Liver (tissue), 9 donors: ENCODE measurements around the gene TMPRSS7. TPM values are rescaled to one million over a fixed set of nuclear protein-coding genes. Genes with fewer than 3 reads are reported as not detected.

ENCODE experiments used
- DNase-seq: peaks from one replicate; pipeline ENCODE4 v3.0.0-alpha.2; 2017; ENCODE audit warnings: low spot score
- H3K27ac ChIP-seq, 2 donors: one replicate each; pipeline ENCODE4 v1.7.0; 2013; ENCODE audit warnings: inconsistent platforms in 2 of 2, low read length in 2 of 2, control low read depth in 1 of 2, low read depth in 1 of 2, mild to moderate bottlenecking in 1 of 2
- H3K27me3 ChIP-seq, 4 donors: one replicate each; pipeline versions ENCODE4 v1.6.1 to v1.7.0; 2013; ENCODE audit warnings: low read length in 3 of 4, inconsistent platforms in 1 of 4, mild to moderate bottlenecking in 1 of 4, moderate library complexity in 1 of 4; ENCODE audit not compliant: control insufficient read depth in 4 of 4, insufficient read depth in 4 of 4
- H3K36me3 ChIP-seq, 4 donors: one replicate each; pipeline versions ENCODE4 v1.6.1 to v1.7.0; 2013; ENCODE audit warnings: low read length in 3 of 4, mild to moderate bottlenecking in 3 of 4, low read depth in 1 of 4, moderate library complexity in 1 of 4; ENCODE audit not compliant: control insufficient read depth in 4 of 4, insufficient read depth in 3 of 4
- H3K4me1 ChIP-seq, 4 donors: one replicate each; pipeline versions ENCODE4 v1.6.1 to v1.7.0; 2013; ENCODE audit warnings: low read length in 3 of 4, mild to moderate bottlenecking in 3 of 4, moderate library complexity in 1 of 4; ENCODE audit not compliant: control insufficient read depth in 4 of 4, insufficient read depth in 4 of 4
- H3K4me3 ChIP-seq, 3 donors: one replicate each; pipeline versions ENCODE4 v1.6.1 to v1.7.0; 2013; ENCODE audit warnings: low read length in 3 of 3, control low read depth in 1 of 3, low read depth in 1 of 3, mild to moderate bottlenecking in 1 of 3
- H3K9ac ChIP-seq, 2 donors: one replicate each; pipeline ENCODE4 v1.7.0; 2013; ENCODE audit warnings: low read length in 2 of 2, mild to moderate bottlenecking in 2 of 2, moderate library complexity in 2 of 2, control low read depth in 1 of 2, low read depth in 1 of 2
- H3K9me3 ChIP-seq, 4 donors: one replicate each; pipeline versions ENCODE4 v1.6.1 to v1.7.0; 2013; ENCODE audit warnings: low read length in 3 of 4; ENCODE audit not compliant: control insufficient read depth in 4 of 4
- CTCF ChIP-seq: fragments of 150-350 bp; IDR thresholded peaks from 2 replicates; pipeline ENCODE4 v1.5.1; 2017; ENCODE audit warnings: improper control_type of control experiment, low read depth, low read length; ENCODE audit not compliant: missing input control
- EGR1 ChIP-seq, 2 donors: IDR thresholded peaks; 2 replicates each; pipeline ENCODE4 v1.6.1; 2016 to 2018; ENCODE audit warnings: antibody characterized with exemption in 2 of 2, low read depth in 2 of 2
- FOXA1 ChIP-seq: IDR thresholded peaks from 2 replicates; pipeline ENCODE4 v1.6.1; 2016; ENCODE audit warnings: antibody characterized with exemption
- FOXA2 ChIP-seq: IDR thresholded peaks from 2 replicates; pipeline ENCODE4 v1.6.1; 2016; ENCODE audit warnings: antibody characterized with exemption
- GABPA ChIP-seq, 2 donors: IDR thresholded peaks in 1 of 2; conservative IDR thresholded peaks in 1 of 2; 2 replicates each; pipeline ENCODE4 v1.6.1; 2016; ENCODE audit warnings: antibody characterized with exemption in 2 of 2, mild to moderate bottlenecking in 1 of 2, moderate library complexity in 1 of 2
- HNF4A ChIP-seq, 2 donors: conservative IDR thresholded peaks; 2 replicates each; pipeline ENCODE4 v1.6.1; 2016; ENCODE audit warnings: antibody characterized with exemption in 2 of 2, mild to moderate bottlenecking in 2 of 2
- HNF4G ChIP-seq: IDR thresholded peaks from 2 replicates; pipeline ENCODE4 v1.6.1; 2016; ENCODE audit warnings: antibody characterized with exemption
- JUND ChIP-seq, 2 donors: IDR thresholded peaks; 2 replicates each; pipeline ENCODE4 v1.6.1; 2016; ENCODE audit warnings: antibody characterized with exemption in 2 of 2
- NR2F2 ChIP-seq: IDR thresholded peaks from 2 replicates; pipeline ENCODE4 v1.6.1; 2016; ENCODE audit warnings: antibody characterized with exemption
- RAD21 ChIP-seq, 2 donors: IDR thresholded peaks; 2 replicates each; pipeline ENCODE4 v1.6.1; 2016; ENCODE audit warnings: antibody characterized with exemption in 2 of 2, mild to moderate bottlenecking in 2 of 2
- RXRA ChIP-seq, 2 donors: IDR thresholded peaks; 2 replicates each; pipeline ENCODE4 v1.6.1; 2017 to 2018; ENCODE audit warnings: antibody characterized with exemption in 2 of 2, mild to moderate bottlenecking in 1 of 2
- TAF1 ChIP-seq: conservative IDR thresholded peaks from 2 replicates; pipeline ENCODE4 v1.6.1; 2016; ENCODE audit warnings: antibody characterized with exemption, mild to moderate bottlenecking
- YY1 ChIP-seq: IDR thresholded peaks from 2 replicates; pipeline ENCODE4 v1.6.1; 2016; ENCODE audit warnings: antibody characterized with exemption, mild to moderate bottlenecking
- WGBS: extraction: QIAGEN DNeasy Blood & Tissue Kit; methylation state at CpG from one replicate; pipeline ENCODE4 v1.1.7; 2013; 5-methylcytosine and 5-hydroxymethylcytosine counted together
- polyA plus RNA-seq, 2 donors: library from polyadenylated mRNA; stranded (reverse) in 1 of 2; unstranded in 1 of 2; fragments of 200-250 nt in 1 of 2; fragments of >200 nt in 1 of 2; fragmentation: Nextera tagmentation in 1 of 2; extraction: Ambion mirVana in 1 of 2; gene quantifications; one replicate each; pipeline versions ENCODE4 v1.2.1 to v1.2.3, GENCODE V29; 2013 to 2015
- total RNA-seq, 2 donors: library from RNA; depleted of rRNA; stranded (reverse); fragments of >200 nt; gene quantifications; one replicate each; pipeline ENCODE4 v1.2.3, GENCODE V29; 2014
- TF ChIP-seq, protein P1 (sequence below): IDR thresholded peaks from 2 replicates; pipeline ENCODE4 v1.6.1; 2016; ENCODE audit warnings: antibody characterized with exemption
- TF ChIP-seq, protein P2 (sequence below): IDR thresholded peaks from 2 replicates; pipeline ENCODE4 v1.6.1; 2016; ENCODE audit warnings: antibody characterized with exemption
- TF ChIP-seq, protein P3 (sequence below): IDR thresholded peaks from 2 replicates; pipeline ENCODE4 v1.6.1; 2016; ENCODE audit warnings: antibody characterized with exemption
- TF ChIP-seq, protein P4 (sequence below): IDR thresholded peaks from 2 replicates; pipeline ENCODE4 v1.6.1; 2016; ENCODE audit warnings: antibody characterized with exemption, mild to moderate bottlenecking
- donor health status: healthy.
- donor health status: healthy.
- donor health status: healthy.
- donor health status: healthy.
- donor health status: healthy.

TMPRSS7 gene
- total and polyA plus RNA-seq, 4 donors, result not detected

DNA sequence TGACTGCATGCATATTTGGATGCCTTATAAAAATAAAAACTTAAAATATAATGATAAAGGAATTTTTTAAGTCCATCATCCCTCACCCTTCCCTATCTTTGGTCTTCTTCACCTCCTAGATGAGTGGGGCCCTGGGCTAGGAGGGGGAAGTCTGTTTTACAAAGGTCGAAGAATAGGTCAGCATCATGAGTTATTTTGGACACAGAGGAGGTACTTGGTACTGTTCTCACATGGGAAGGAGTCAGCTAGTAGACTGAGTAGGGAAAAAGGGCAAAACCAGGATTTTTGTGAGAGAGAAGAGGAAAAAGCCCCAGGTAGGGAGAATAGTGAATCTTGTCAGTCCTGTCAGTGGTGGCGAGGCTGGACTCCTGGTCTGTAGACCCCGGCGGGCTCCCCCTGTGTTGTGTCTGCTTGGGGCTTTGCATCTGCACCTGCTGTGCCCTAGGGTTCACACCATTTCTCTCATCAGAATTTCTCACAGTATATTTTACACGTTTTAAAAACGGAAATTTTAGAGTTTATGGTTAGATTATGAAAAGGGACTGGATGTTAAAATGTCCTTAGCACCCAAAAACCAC lies 81.4 kb downstream of the TMPRSS7 start:
- TF ChIP-seq, protein P1, sequence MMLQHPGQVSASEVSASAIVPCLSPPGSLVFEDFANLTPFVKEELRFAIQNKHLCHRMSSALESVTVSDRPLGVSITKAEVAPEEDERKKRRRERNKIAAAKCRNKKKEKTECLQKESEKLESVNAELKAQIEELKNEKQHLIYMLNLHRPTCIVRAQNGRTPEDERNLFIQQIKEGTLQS, result no peak
- no peak for TF ChIP-seq GABPA (IDR thresholded peaks at IDR 0.05 in 1 of 2, conservative IDR thresholded peaks at IDR 0.05 in 1 of 2)
- peaks cover 0 to 3% (median 0%) of the 10 kb centered on the region in 4 donors for H3K4me1 ChIP-seq
- H3K9ac ChIP-seq, result no peak overlapping the region
- H3K36me3 ChIP-seq, result no peaks in the 10 kb centered on the region
- no peaks in the 10 kb centered on the region for H3K9me3 ChIP-seq
- no peak overlapping the region for H3K4me3 ChIP-seq
- no peak overlapping the region for H3K27ac ChIP-seq
- H3K27me3 ChIP-seq, result peaks cover 0 to 5% (median 2%) of the 10 kb centered on the region in 4 donors
- 78% methylated on average over 6 of the region's 6 CpGs for WGBS
- DNase-seq, result no peak

GRCh38 chr3:112116748-112117186 lies 82.2 kb downstream of the TMPRSS7 start:
- peaks cover 0 to 5% (median 2%) of the 10 kb centered on the region in 4 donors for H3K27me3 ChIP-seq
- H3K9me3 ChIP-seq, result no peaks in the 10 kb centered on the region
- H3K9ac ChIP-seq, result no peak overlapping the region
- peaks cover 0 to 7% (median 0%) of the 10 kb centered on the region in 4 donors for H3K4me1 ChIP-seq
- H3K4me3 ChIP-seq, result no peak overlapping the region
- H3K27ac ChIP-seq, result no peak overlapping the region
- no peak for TF ChIP-seq HNF4A (conservative IDR thresholded peaks at IDR 0.05)
- TF ChIP-seq RXRA (IDR thresholded peaks at IDR 0.05), result no peak
- no peak for TF ChIP-seq FOXA2
- TF ChIP-seq JUND (IDR thresholded peaks at IDR 0.05), result no peak
- TF ChIP-seq, protein P2, sequence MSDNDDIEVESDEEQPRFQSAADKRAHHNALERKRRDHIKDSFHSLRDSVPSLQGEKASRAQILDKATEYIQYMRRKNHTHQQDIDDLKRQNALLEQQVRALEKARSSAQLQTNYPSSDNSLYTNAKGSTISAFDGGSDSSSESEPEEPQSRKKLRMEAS, result no peak
- TF ChIP-seq, protein P3, sequence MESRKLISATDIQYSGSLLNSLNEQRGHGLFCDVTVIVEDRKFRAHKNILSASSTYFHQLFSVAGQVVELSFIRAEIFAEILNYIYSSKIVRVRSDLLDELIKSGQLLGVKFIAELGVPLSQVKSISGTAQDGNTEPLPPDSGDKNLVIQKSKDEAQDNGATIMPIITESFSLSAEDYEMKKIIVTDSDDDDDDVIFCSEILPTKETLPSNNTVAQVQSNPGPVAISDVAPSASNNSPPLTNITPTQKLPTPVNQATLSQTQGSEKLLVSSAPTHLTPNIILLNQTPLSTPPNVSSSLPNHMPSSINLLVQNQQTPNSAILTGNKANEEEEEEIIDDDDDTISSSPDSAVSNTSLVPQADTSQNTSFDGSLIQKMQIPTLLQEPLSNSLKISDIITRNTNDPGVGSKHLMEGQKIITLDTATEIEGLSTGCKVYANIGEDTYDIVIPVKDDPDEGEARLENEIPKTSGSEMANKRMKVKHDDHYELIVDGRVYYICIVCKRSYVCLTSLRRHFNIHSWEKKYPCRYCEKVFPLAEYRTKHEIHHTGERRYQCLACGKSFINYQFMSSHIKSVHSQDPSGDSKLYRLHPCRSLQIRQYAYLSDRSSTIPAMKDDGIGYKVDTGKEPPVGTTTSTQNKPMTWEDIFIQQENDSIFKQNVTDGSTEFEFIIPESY, result no peak
- TF ChIP-seq EGR1 (IDR thresholded peaks at IDR 0.05; ENCODE audit: low read depth in 2 of 2), result no peak
- TF ChIP-seq NR2F2, result no peak
- TF ChIP-seq, protein P1, result no peak
- no peak for TF ChIP-seq YY1
- TF ChIP-seq TAF1, result no peak
- no peak for DNase-seq
- WGBS, result 62% methylated on average over 13 of the region's 13 CpGs
- H3K36me3 ChIP-seq, result no peaks in the 10 kb centered on the region

DNA sequence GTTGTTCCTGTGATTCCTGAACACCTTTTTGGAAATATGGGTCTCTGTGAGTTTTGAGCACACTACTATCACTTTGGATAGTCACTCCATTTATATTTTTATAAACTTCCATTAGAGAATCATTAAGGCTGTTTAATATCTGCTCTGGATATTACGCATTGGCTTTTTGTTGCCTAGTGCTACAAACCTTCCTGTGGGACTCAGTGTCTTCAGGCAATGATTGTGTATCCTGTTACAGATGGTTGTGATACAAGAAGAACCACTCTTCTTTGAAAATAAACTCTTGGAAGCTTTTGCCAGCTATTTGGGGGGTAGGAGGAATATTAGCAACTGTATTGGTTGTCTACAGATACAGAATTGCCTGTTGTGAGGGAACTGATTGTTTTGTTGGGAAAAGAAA lies 82.9 kb downstream of the TMPRSS7 start:
- H3K4me3 ChIP-seq, result no peak overlapping the region
- WGBS, result 99% methylated on average over 1 of the region's 1 CpG
- no peaks in the 10 kb centered on the region for H3K9me3 ChIP-seq
- H3K36me3 ChIP-seq, result no peaks in the 10 kb centered on the region
- no peak for DNase-seq
- no peak overlapping the region for H3K9ac ChIP-seq
- no peak overlapping the region for H3K27ac ChIP-seq
- peaks cover 0 to 5% (median 2%) of the 10 kb centered on the region in 4 donors for H3K27me3 ChIP-seq
- H3K4me1 ChIP-seq, result peaks cover 0 to 8% (median 0%) of the 10 kb centered on the region in 4 donors
- TF ChIP-seq, protein P4, sequence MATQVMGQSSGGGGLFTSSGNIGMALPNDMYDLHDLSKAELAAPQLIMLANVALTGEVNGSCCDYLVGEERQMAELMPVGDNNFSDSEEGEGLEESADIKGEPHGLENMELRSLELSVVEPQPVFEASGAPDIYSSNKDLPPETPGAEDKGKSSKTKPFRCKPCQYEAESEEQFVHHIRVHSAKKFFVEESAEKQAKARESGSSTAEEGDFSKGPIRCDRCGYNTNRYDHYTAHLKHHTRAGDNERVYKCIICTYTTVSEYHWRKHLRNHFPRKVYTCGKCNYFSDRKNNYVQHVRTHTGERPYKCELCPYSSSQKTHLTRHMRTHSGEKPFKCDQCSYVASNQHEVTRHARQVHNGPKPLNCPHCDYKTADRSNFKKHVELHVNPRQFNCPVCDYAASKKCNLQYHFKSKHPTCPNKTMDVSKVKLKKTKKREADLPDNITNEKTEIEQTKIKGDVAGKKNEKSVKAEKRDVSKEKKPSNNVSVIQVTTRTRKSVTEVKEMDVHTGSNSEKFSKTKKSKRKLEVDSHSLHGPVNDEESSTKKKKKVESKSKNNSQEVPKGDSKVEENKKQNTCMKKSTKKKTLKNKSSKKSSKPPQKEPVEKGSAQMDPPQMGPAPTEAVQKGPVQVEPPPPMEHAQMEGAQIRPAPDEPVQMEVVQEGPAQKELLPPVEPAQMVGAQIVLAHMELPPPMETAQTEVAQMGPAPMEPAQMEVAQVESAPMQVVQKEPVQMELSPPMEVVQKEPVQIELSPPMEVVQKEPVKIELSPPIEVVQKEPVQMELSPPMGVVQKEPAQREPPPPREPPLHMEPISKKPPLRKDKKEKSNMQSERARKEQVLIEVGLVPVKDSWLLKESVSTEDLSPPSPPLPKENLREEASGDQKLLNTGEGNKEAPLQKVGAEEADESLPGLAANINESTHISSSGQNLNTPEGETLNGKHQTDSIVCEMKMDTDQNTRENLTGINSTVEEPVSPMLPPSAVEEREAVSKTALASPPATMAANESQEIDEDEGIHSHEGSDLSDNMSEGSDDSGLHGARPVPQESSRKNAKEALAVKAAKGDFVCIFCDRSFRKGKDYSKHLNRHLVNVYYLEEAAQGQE, result no peak
- TF ChIP-seq RXRA (IDR thresholded peaks at IDR 0.05) (no peak), FOXA1 (no peak), CTCF (no peak), JUND (IDR thresholded peaks at IDR 0.05) (no peak), FOXA2 (no peak), YY1 (no peak), EGR1 (IDR thresholded peaks at IDR 0.05; ENCODE audit: low read depth in 2 of 2) (no peak), TAF1 (no peak), HNF4G (no peak), NR2F2 (no peak), RAD21 (IDR thresholded peaks at IDR 0.05) (no peak)
- TF ChIP-seq, protein P3, result no peak
